Measurements from ENCODE around the gene ATP12A. TPM values are rescaled to one million over a fixed set of nuclear protein-coding genes. Genes with fewer than 3 reads are reported as not detected.

ATP12A gene
- total and polyA plus RNA-seq, 2 donors (not counting 1 experiment from before 2014, with no cell fraction given), result not detected

GRCh38 chr13:24632382-24633121, 47.7 kb upstream of the ATP12A start:
- H3K9ac ChIP-seq (ENCODE audit: insufficient read depth, low read length), result no peak overlapping the region
- no peaks in the 10 kb centered on the region for H3K36me3 ChIP-seq (ENCODE audit: control insufficient read depth, insufficient read depth, low read length)
- H4K20me1 ChIP-seq (ENCODE audit: control insufficient read depth, extremely low read depth, insufficient read depth, low read length), result no peaks in the 10 kb centered on the region
- DNase-seq (ENCODE audit: low read depth in 2 of 2), result peak in 1 of 2 donors; percentile 26
- no peaks in the 10 kb centered on the region for H3K9me3 ChIP-seq (ENCODE audit: control insufficient read depth, insufficient read depth, low read depth, low read length)
- no peaks in the 10 kb centered on the region for H3K4me1 ChIP-seq (ENCODE audit: control insufficient read depth, extremely low read depth, insufficient read depth, low read length)
- no peak overlapping the region for H3K27ac ChIP-seq (ENCODE audit: insufficient read depth, low read length)
- H3K4me2 ChIP-seq (ENCODE audit: extremely low read depth, insufficient read depth, low read length), result no peak overlapping the region
- no peak overlapping the region for H2AFZ ChIP-seq (ENCODE audit: low read length)
- TF ChIP-seq CTCF (conservative IDR thresholded peaks at IDR 0.05 in 1 of 2, IDR thresholded peaks at IDR 0.05 in 1 of 2; ENCODE audit: low read depth in 1 of 2, low read length in 2 of 2), result no peak
- no peak for TF ChIP-seq EZH2 (IDR thresholded peaks at IDR 0.05; ENCODE audit: low read length, missing control alignments)
- no peaks in the 10 kb centered on the region for H3K27me3 ChIP-seq (ENCODE audit: control insufficient read depth, insufficient read depth, low read length)
- H3K79me2 ChIP-seq (ENCODE audit: control insufficient read depth, insufficient read depth, low read length), result no peaks in the 10 kb centered on the region
- H3K4me3 ChIP-seq (replicated peaks in 1 of 4; ENCODE audit: control extremely low read depth in 1 of 4, insufficient read depth in 1 of 4, low read depth in 3 of 4, low read length in 4 of 4), result no peak overlapping the region

- no peaks in the 10 kb centered on the region for H3K27me3 ChIP-seq (ENCODE audit: control insufficient read depth, insufficient read depth, low read length)
These were observed 43.4 kb upstream of the ATP12A start for GRCh38 chr13:24636776-24637175.

GRCh38 chr13:24638096-24638495, 42.1 kb upstream of the ATP12A start:
- H3K4me1 ChIP-seq (ENCODE audit: control insufficient read depth, extremely low read depth, insufficient read depth, low read length), result no peaks in the 10 kb centered on the region
- H3K4me3 ChIP-seq (replicated peaks in 1 of 4; ENCODE audit: control extremely low read depth in 1 of 4, insufficient read depth in 1 of 4, low read depth in 3 of 4, low read length in 4 of 4), result no peak overlapping the region
- H2AFZ ChIP-seq (ENCODE audit: low read length), result no peak overlapping the region
- no peak overlapping the region for H3K9ac ChIP-seq (ENCODE audit: insufficient read depth, low read length)
- DNase-seq (ENCODE audit: low read depth in 2 of 2), result no peak
- H3K9me3 ChIP-seq (ENCODE audit: control insufficient read depth, insufficient read depth, low read depth, low read length), result no peaks in the 10 kb centered on the region
- TF ChIP-seq EZH2 (IDR thresholded peaks at IDR 0.05; ENCODE audit: low read length, missing control alignments), result no peak
- no peak for TF ChIP-seq CTCF (conservative IDR thresholded peaks at IDR 0.05 in 1 of 2, IDR thresholded peaks at IDR 0.05 in 1 of 2; ENCODE audit: low read depth in 1 of 2, low read length in 2 of 2)
- no peaks in the 10 kb centered on the region for H4K20me1 ChIP-seq (ENCODE audit: control insufficient read depth, extremely low read depth, insufficient read depth, low read length)
- no peaks in the 10 kb centered on the region for H3K27me3 ChIP-seq (ENCODE audit: control insufficient read depth, insufficient read depth, low read length)
- H3K4me2 ChIP-seq (ENCODE audit: extremely low read depth, insufficient read depth, low read length), result no peak overlapping the region
- H3K27ac ChIP-seq (ENCODE audit: insufficient read depth, low read length), result no peak overlapping the region
- no peaks in the 10 kb centered on the region for H3K79me2 ChIP-seq (ENCODE audit: control insufficient read depth, insufficient read depth, low read length)
- H3K36me3 ChIP-seq (ENCODE audit: control insufficient read depth, insufficient read depth, low read length), result no peaks in the 10 kb centered on the region

More at GRCh38 chr13:24636776-24637175, 43.4 kb upstream of the ATP12A start:
- H3K79me2 ChIP-seq (ENCODE audit: control insufficient read depth, insufficient read depth, low read length), result no peaks in the 10 kb centered on the region
- H2AFZ ChIP-seq (ENCODE audit: low read length), result no peak overlapping the region
- H3K27ac ChIP-seq (ENCODE audit: insufficient read depth, low read length), result no peak overlapping the region
- no peak overlapping the region for H3K4me3 ChIP-seq (replicated peaks in 1 of 4; ENCODE audit: control extremely low read depth in 1 of 4, insufficient read depth in 1 of 4, low read depth in 3 of 4, low read length in 4 of 4)
- no peaks in the 10 kb centered on the region for H3K9me3 ChIP-seq (ENCODE audit: control insufficient read depth, insufficient read depth, low read depth, low read length)
- no peak overlapping the region for H3K4me2 ChIP-seq (ENCODE audit: extremely low read depth, insufficient read depth, low read length)
- H3K36me3 ChIP-seq (ENCODE audit: control insufficient read depth, insufficient read depth, low read length), result no peaks in the 10 kb centered on the region
- DNase-seq (ENCODE audit: low read depth in 2 of 2), result no peak
- no peak overlapping the region for H3K9ac ChIP-seq (ENCODE audit: insufficient read depth, low read length)
- no peaks in the 10 kb centered on the region for H4K20me1 ChIP-seq (ENCODE audit: control insufficient read depth, extremely low read depth, insufficient read depth, low read length)
- no peak for TF ChIP-seq CTCF (conservative IDR thresholded peaks at IDR 0.05 in 1 of 2, IDR thresholded peaks at IDR 0.05 in 1 of 2; ENCODE audit: low read depth in 1 of 2, low read length in 2 of 2)
- TF ChIP-seq EZH2 (IDR thresholded peaks at IDR 0.05; ENCODE audit: low read length, missing control alignments), result no peak
- no peaks in the 10 kb centered on the region for H3K4me1 ChIP-seq (ENCODE audit: control insufficient read depth, extremely low read depth, insufficient read depth, low read length)

Data from fibroblast of lung (primary cell).